ENCODE measurements around the gene TRPM4.

The TRPM4 gene

GRCh38 chr19:49130325-49130724 lies 27.3 kb upstream of the TRPM4 start:
- TF ChIP-seq ZNF600 (tag by site-specific recombination; IDR thresholded peaks at IDR 0.05) = no peak
- ChIA-PET POLR2A (no interaction called here), CTCF (interaction anchor here (0.7 to 3.2 kb wide), 9 partner anchors 11 to 137 kb away, joined by 3 to 20 read pairs (median 4); partner anchors contain the start of genes GYS1 and RUVBL2)
- Histone ChIP-seq H3K4me1 (ENCODE audit: control insufficient read depth, insufficient read depth, low read length) (peaks cover 7% of the 10 kb centered on the region), H3K4me3 (ENCODE audit: low read depth, low read length) (no peak overlapping the region), H3K36me3 (ENCODE audit: control insufficient read depth in 2 of 2, insufficient read depth in 1 of 2, low read length in 2 of 2) (peaks cover 6 to 30% of the 10 kb centered on the region in 2 experiments; a peak in 2 of 3 replicates), H3K9me3 (ENCODE audit: control insufficient read depth, insufficient read depth, low read depth, low read length) (no peaks in the 10 kb centered on the region), H3K27ac (ENCODE audit: extremely low read depth, low read depth, low read length) (no peak overlapping the region)

GRCh38 chr19:49132974-49133609 lies 24.5 kb upstream of the TRPM4 start:
- Histone ChIP-seq H3K4me1 (ENCODE audit: control insufficient read depth, insufficient read depth, low read length) (peaks cover 4% of the 10 kb centered on the region), H3K4me3 (ENCODE audit: low read depth, low read length) (no peak overlapping the region), H3K36me3 (ENCODE audit: control insufficient read depth in 2 of 2, insufficient read depth in 1 of 2, low read length in 2 of 2) (peaks cover 7 to 42% of the 10 kb centered on the region in 2 experiments; a peak in 2 of 3 replicates), H3K9me3 (ENCODE audit: control insufficient read depth, insufficient read depth, low read depth, low read length) (no peaks in the 10 kb centered on the region), H3K27ac (ENCODE audit: extremely low read depth, low read depth, low read length) (no peak overlapping the region)
- TF ChIP-seq KLF8 (tag by site-specific recombination; IDR thresholded peaks at IDR 0.05) (0 out of 2 replicates have a peak, but pooled peaks have one; percentile 30), YY2 (tag by site-specific recombination; IDR thresholded peaks at IDR 0.05) (no peak)
- ChIA-PET CTCF (interaction anchor here (1.2 kb wide), 2 partner anchors 75 to 133 kb away, joined by 3 read pairs; no protein-coding TSS in a partner anchor), POLR2A (interaction anchor here (0.9 kb wide), 1 partner anchor 139 kb away, joined by 4 read pairs; the partner anchor contains the start of gene RUVBL2)

- peaks cover under 1% of the 10 kb centered on the region for H3K4me1 ChIP-seq (ENCODE audit: control insufficient read depth, insufficient read depth, low read length)
- no peak overlapping the region for H3K4me3 ChIP-seq (ENCODE audit: low read depth, low read length)
- H3K36me3 ChIP-seq (ENCODE audit: control insufficient read depth in 2 of 2, insufficient read depth in 1 of 2, low read length in 2 of 2) = peaks cover 7 to 42% of the 10 kb centered on the region in 2 experiments; a peak in 2 of 3 replicates
- CTCF ChIA-PET = interaction anchor here (1.2 kb wide), 1 partner anchor 134 kb away, joined by 3 read pairs; no protein-coding TSS in a partner anchor
- no peak overlapping the region for H3K27ac ChIP-seq (ENCODE audit: extremely low read depth, low read depth, low read length)
- no peaks in the 10 kb centered on the region for H3K9me3 ChIP-seq (ENCODE audit: control insufficient read depth, insufficient read depth, low read depth, low read length)
- TF ChIP-seq ZNF600 (tag by site-specific recombination; IDR thresholded peaks at IDR 0.05) (no peak), SP2 (tag by site-specific recombination; IDR thresholded peaks at IDR 0.05) (0 out of 2 replicates have a peak, but pooled peaks have one; percentile 31), KLF1 (tag by site-specific recombination; IDR thresholded peaks at IDR 0.05) (peak; percentile 22; the same call in 1 of the 2 replicates), SP3 (tag by site-specific recombination; IDR thresholded peaks at IDR 0.05) (peak; percentile 39; the same call in 1 of the 2 replicates), ZNF391 (tag by site-specific recombination; IDR thresholded peaks at IDR 0.05; ENCODE audit: borderline replicate concordance, low read depth) (no peak)
- POLR2A ChIA-PET = interaction anchor here (0.9 kb wide), 1 partner anchor 140 kb away, joined by 4 read pairs; the partner anchor contains the start of gene RUVBL2
Observed at GRCh38 chr19:49133621-49134454, 23.8 kb upstream of the TRPM4 start.

- no peak overlapping the region for H3K27ac ChIP-seq (ENCODE audit: extremely low read depth, low read depth, low read length)
- POLR2A ChIA-PET = interaction anchor here (1.0 kb wide), 1 partner anchor 13 kb away, joined by 3 read pairs; no protein-coding TSS in a partner anchor
Observed at GRCh38 chr19:49135686-49136085, 21.9 kb upstream of the TRPM4 start.

GRCh38 chr19:49136771-49137171 lies 20.8 kb upstream of the TRPM4 start:
- Histone ChIP-seq H3K9me3 (ENCODE audit: control insufficient read depth, insufficient read depth, low read depth, low read length) (no peaks in the 10 kb centered on the region), H3K27ac (ENCODE audit: extremely low read depth, low read depth, low read length) (no peak overlapping the region), H3K4me1 (ENCODE audit: control insufficient read depth, insufficient read depth, low read length) (no peaks in the 10 kb centered on the region), H3K36me3 (ENCODE audit: control insufficient read depth in 2 of 2, insufficient read depth in 1 of 2, low read length in 2 of 2) (peaks cover 7 to 31% of the 10 kb centered on the region in 2 experiments; a peak in 2 of 3 replicates), H3K4me3 (ENCODE audit: low read depth, low read length) (no peak overlapping the region)
- POLR2A ChIA-PET = interaction anchor here (1.0 to 1.3 kb wide), 2 partner anchors 9 to 12 kb away, joined by 3 to 4 read pairs; no protein-coding TSS in a partner anchor
- CTCF ChIA-PET = interaction anchor here (2.3 kb wide), 1 partner anchor 12 kb away, joined by 10 read pairs; no protein-coding TSS in a partner anchor
- TF ChIP-seq ZNF335 (tag by site-specific recombination; conservative IDR thresholded peaks at IDR 0.05) (no peak), KLF7 (tag by site-specific recombination; IDR thresholded peaks at IDR 0.05; ENCODE audit: borderline replicate concordance) (no peak), KLF8 (tag by site-specific recombination; IDR thresholded peaks at IDR 0.05) (no peak), ZNF529 (tag by site-specific recombination; IDR thresholded peaks at IDR 0.05; ENCODE audit: insufficient replicate concordance) (no peak), ZNF692 (tag by site-specific recombination; IDR thresholded peaks at IDR 0.05) (no peak), ZNF510 (tag by site-specific recombination; IDR thresholded peaks at IDR 0.05; ENCODE audit: insufficient replicate concordance) (no peak), ZNF76 (tag by site-specific recombination; IDR thresholded peaks at IDR 0.05; ENCODE audit: borderline replicate concordance, low read depth) (no peak), ZIC2 (tag by site-specific recombination; IDR thresholded peaks at IDR 0.05) (no peak), PRDM4 (tag by site-specific recombination; IDR thresholded peaks at IDR 0.05) (no peak)

More at GRCh38 chr19:49135686-49136085, 21.9 kb upstream of the TRPM4 start:
- H3K4me3 ChIP-seq (ENCODE audit: low read depth, low read length) = no peak overlapping the region
- CTCF ChIA-PET = interaction anchor here (1.0 to 2.3 kb wide), 4 partner anchors 11 to 136 kb away, joined by 3 to 10 read pairs (median 4); no protein-coding TSS in a partner anchor
- H3K36me3 ChIP-seq (ENCODE audit: control insufficient read depth in 2 of 2, insufficient read depth in 1 of 2, low read length in 2 of 2) = peaks cover 7 to 32% of the 10 kb centered on the region in 2 experiments; a peak in 2 of 3 replicates
- TF ChIP-seq BCL11B (tag by site-specific recombination; IDR thresholded peaks at IDR 0.05; ENCODE audit: low read depth) (0 out of 2 replicates have a peak, but pooled peaks have one; percentile 24), ZNF155 (tag by site-specific recombination; IDR thresholded peaks at IDR 0.05) (no peak), ZNF175 (tag by site-specific recombination; IDR thresholded peaks at IDR 0.05) (no peak), ZNF335 (tag by site-specific recombination; conservative IDR thresholded peaks at IDR 0.05) (no peak)
- no peaks in the 10 kb centered on the region for H3K9me3 ChIP-seq (ENCODE audit: control insufficient read depth, insufficient read depth, low read depth, low read length)
- no peaks in the 10 kb centered on the region for H3K4me1 ChIP-seq (ENCODE audit: control insufficient read depth, insufficient read depth, low read length)

Measured in HEK293 (cell line).